IMR-90 (cell line): ENCODE data around the gene SEC24A. TPM values are rescaled to one million over a fixed set of nuclear protein-coding genes. Genes with fewer than 3 reads are reported as not detected.
"Not testable (repeated sequence)": the region's sequence is repeated elsewhere in the genome, so short reads cannot be mapped to it uniquely, and the experiment has no call there.

Source experiments
- ATAC-seq: fragments of 200-7000 bp; cut with Tn5 transposase; 2 replicates; pipeline ENCODE4 v1.9.1; 2020; ENCODE audit warnings: low read depth, mild to moderate bottlenecking, moderate library complexity
- BruUV-seq: library from RNA; stranded (reverse); fragments of 400-500 nt; replicated peaks from 2 replicates; lab custom pipeline; 2021; lab: Mats Ljungman, UMichigan
- CTCF ChIA-PET: fragments of 300-600 bp; formaldehyde crosslinking; extraction: SDS; loops from one replicate; lab custom pipeline; 2021; ENCODE audit warnings: antibody characterized with exemption; lab: Yijun Ruan, JAX
- POLR2A ChIA-PET: fragments of 300-600 bp; sonication (Branson Sonifier 250); formaldehyde crosslinking; loops from one replicate; lab custom pipeline; 2022; ENCODE audit warnings: antibody characterized with exemption; ENCODE audit not compliant: unreplicated experiment; lab: Charles Lee
- DNase-seq: peaks from one replicate; pipeline ENCODE4 v3.0.0; 2013
- H2AFZ ChIP-seq: replicated peaks from 2 replicates; pipeline ENCODE3; 2013; ENCODE audit warnings: low read length, mild to moderate bottlenecking; ENCODE audit not compliant: poor library complexity
- H2AK5ac ChIP-seq: 2 replicates; pipeline ENCODE4 v1.6.1; 2013; ENCODE audit warnings: low read depth, low read length, inconsistent platforms
- H2AK9ac ChIP-seq: replicated peaks from 2 replicates; pipeline ENCODE3; 2013; ENCODE audit warnings: mild to moderate bottlenecking, low read depth, low read length, moderate library complexity; ENCODE audit not compliant: poor library complexity
- H2BK120ac ChIP-seq: 2 replicates; pipeline ENCODE4 v1.6.1; 2013; ENCODE audit warnings: low read depth, low read length, inconsistent platforms
- H2BK15ac ChIP-seq: 3 replicates; pipeline ENCODE4 v1.6.1; 2013; ENCODE audit warnings: low read depth, low read length, inconsistent platforms
- H2BK20ac ChIP-seq: 2 replicates; pipeline ENCODE4 v1.6.1; 2013; ENCODE audit warnings: low read depth, mild to moderate bottlenecking, inconsistent platforms, low read length, moderate library complexity
- H2BK5ac ChIP-seq: 2 replicates; pipeline ENCODE4 v1.6.1; 2013; ENCODE audit warnings: mild to moderate bottlenecking, low read depth, low read length, inconsistent platforms; ENCODE audit not compliant: poor library complexity, severe bottlenecking
- H3K14ac ChIP-seq: replicated peaks from 2 replicates; pipeline ENCODE4 v1.6.1; 2013; ENCODE audit warnings: low read depth, low read length, inconsistent platforms
- H3K18ac ChIP-seq: 2 replicates; pipeline ENCODE4 v1.6.1; 2013; ENCODE audit warnings: low read depth, low read length, control low read depth
- H3K23ac ChIP-seq: 2 replicates; pipeline ENCODE4 v1.6.1; 2013; ENCODE audit warnings: low read depth, low read length, inconsistent platforms
- H3K27ac ChIP-seq: 2 replicates; pipeline ENCODE4 v1.5.1; 2013; ENCODE audit warnings: mild to moderate bottlenecking, control low read depth, low read length; ENCODE audit not compliant: insufficient read depth
- H3K27me3 ChIP-seq: 2 replicates; pipeline ENCODE4 v1.6.1; 2013; ENCODE audit warnings: low read length; ENCODE audit not compliant: control insufficient read depth, insufficient read depth
- H3K36me3 ChIP-seq: 2 replicates; pipeline ENCODE4 v1.6.1; 2013; ENCODE audit warnings: low read length, mixed read lengths; ENCODE audit not compliant: control insufficient read depth, insufficient read depth
- H3K4ac ChIP-seq: 2 replicates; pipeline ENCODE4 v1.6.1; 2013; ENCODE audit warnings: low read depth, low read length, inconsistent platforms
- H3K4me1 ChIP-seq: 2 replicates; pipeline ENCODE4 v1.6.1; 2013; ENCODE audit warnings: low read length, mixed read lengths; ENCODE audit not compliant: control insufficient read depth, insufficient read depth
- H3K4me2 ChIP-seq: 2 replicates; pipeline ENCODE4 v1.6.1; 2013; ENCODE audit warnings: low read depth, mild to moderate bottlenecking, control low read depth, low read length, moderate library complexity
- H3K4me3 ChIP-seq: 2 replicates; pipeline ENCODE4 v1.5.1; 2013; ENCODE audit warnings: low read depth, mild to moderate bottlenecking, control low read depth, low read length, moderate library complexity; ENCODE audit not compliant: insufficient read depth
- H3K56ac ChIP-seq: 2 replicates; pipeline ENCODE4 v1.6.1; 2013; ENCODE audit warnings: low read length, inconsistent platforms; ENCODE audit not compliant: insufficient read depth; ENCODE audit errors: extremely low read depth
- H3K79me1 ChIP-seq, 2 experiments: 2 replicates each; pipeline ENCODE4 v1.6.1; 2013; ENCODE audit warnings: low read length in 2 of 2, inconsistent platforms in 1 of 2, low read depth in 1 of 2
- H3K9ac ChIP-seq: 2 replicates; pipeline ENCODE4 v1.6.1; 2013; ENCODE audit warnings: low read depth, low read length, control low read depth
- H3K9me1 ChIP-seq: 2 replicates; pipeline ENCODE4 v1.6.1; 2013; ENCODE audit warnings: low read length, inconsistent platforms; ENCODE audit not compliant: insufficient read depth
- H3K9me3 ChIP-seq: 2 replicates; pipeline ENCODE4 v1.6.1; 2013; ENCODE audit warnings: low read length; ENCODE audit not compliant: control insufficient read depth, insufficient read depth
- H4K20me1 ChIP-seq: 2 replicates; pipeline ENCODE4 v1.6.1; 2013; ENCODE audit warnings: low read length, inconsistent platforms; ENCODE audit not compliant: insufficient read depth
- H4K5ac ChIP-seq: 2 replicates; pipeline ENCODE4 v1.6.1; 2013; ENCODE audit warnings: mild to moderate bottlenecking, low read depth, low read length, control low read depth
- H4K8ac ChIP-seq, 2 experiments: 2 replicates each; pipeline ENCODE4 v1.6.1; 2013; ENCODE audit warnings: low read depth in 2 of 2, low read length in 2 of 2, control low read depth in 1 of 2, inconsistent platforms in 1 of 2
- H4K91ac ChIP-seq: 2 replicates; pipeline ENCODE4 v1.6.1; 2013; ENCODE audit warnings: low read depth, low read length, inconsistent platforms; ENCODE audit not compliant: insufficient read depth
- WGBS, 2 experiments: methylation state at CpG; one replicate each; pipeline versions ENCODE4 v1.1.5 to v1.1.7; 2013; ENCODE audit warnings: missing lambda C conversion rate in 2 of 2; ENCODE audit not compliant: insufficient read length in 1 of 2; ENCODE audit errors: extremely low coverage in 2 of 2; 5-methylcytosine and 5-hydroxymethylcytosine counted together
- dilution Hi-C: fragments of 300-500 bp; cut with HindIII; formaldehyde crosslinking; loops from one replicate; pipeline ENCODE4 v1.14.3; 2018; ENCODE audit warnings: low sequenced_read_pairs; ENCODE audit not compliant: unreplicated experiment
- in situ Hi-C: fragments of 300-500 bp; cut with MboI; formaldehyde crosslinking; loops from 3 replicates; pipeline ENCODE4 v1.14.3; 2019; ENCODE audit warnings: low sequenced_read_pairs, inconsistent platforms, mixed read lengths
- intact Hi-C: fragments of 100-400 bp; cut with micrococcal nuclease; formaldehyde crosslinking; loops from 2 replicates; pipeline ENCODE4 v1.10.0; 2022
- polyA plus RNA-seq, 3 experiments: library from polyadenylated mRNA; depleted of rRNA; stranded (reverse); fragments of >200 nt; gene quantifications; 2 replicates each; pipeline ENCODE4 v1.2.3, GENCODE V29; 2012; ENCODE audit warnings: low replicate concordance in 1 of 3
- total RNA-seq: library from RNA; depleted of rRNA; stranded (reverse); fragments of >200 nt; gene quantifications from 2 replicates; pipeline ENCODE4 v1.2.3, GENCODE V29; 2012

The SEC24A gene
- total and polyA plus RNA-seq, 2 of the 4 experiments (the other 2 are of a cell fraction) = 23.9 to 28.1 TPM

DNA sequence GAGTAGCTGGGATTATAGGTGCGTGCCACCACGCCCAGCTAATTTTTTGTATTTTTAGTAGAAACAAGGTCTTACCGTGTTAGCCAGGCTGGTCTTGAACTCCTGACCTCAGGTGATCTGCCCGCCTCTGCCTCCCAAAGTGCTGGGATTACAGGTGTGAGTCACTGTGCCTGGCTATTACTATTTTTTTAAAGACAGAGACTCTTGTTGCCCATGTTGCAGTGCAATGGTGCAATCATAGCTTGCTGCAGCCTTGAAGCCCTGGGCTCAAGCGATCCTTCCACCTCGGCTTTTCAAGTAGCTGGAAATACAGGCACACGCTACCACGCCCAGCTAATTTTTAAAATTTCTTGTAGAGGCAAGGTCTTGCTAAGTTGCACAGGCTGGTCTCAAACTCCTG is 41.6 kb downstream of the SEC24A start:
- CTCF ChIA-PET, H2AK5ac ChIP-seq, BruUV-seq, dilution Hi-C loops, ATAC-seq, H2BK5ac ChIP-seq, H3K27me3 ChIP-seq, H2BK15ac ChIP-seq, intact Hi-C loops, H3K23ac ChIP-seq, H3K9ac ChIP-seq, H3K4me1 ChIP-seq, H3K27ac ChIP-seq, H3K14ac ChIP-seq, H3K4me3 ChIP-seq, H3K56ac ChIP-seq, H4K91ac ChIP-seq, H4K5ac ChIP-seq, H4K20me1 ChIP-seq, H3K9me3 ChIP-seq, H2BK120ac ChIP-seq, H2AFZ ChIP-seq, H2BK20ac ChIP-seq, POLR2A ChIA-PET, H3K4ac ChIP-seq, H4K8ac ChIP-seq, in situ Hi-C loops, H2AK9ac ChIP-seq, DNase-seq, H3K9me1 ChIP-seq, H3K4me2 ChIP-seq, H3K18ac ChIP-seq: not testable (repeated sequence)
- 97% methylated on average over 5 of the region's 8 CpGs; no CpG with 5 or more reads in 1 of the 2 experiments for WGBS, 2 experiments
- Histone ChIP-seq H3K79me1 (peaks cover 4 to 19% of the 10 kb centered on the region in 2 experiments; a peak in 3 of 4 replicates), H3K36me3 (peaks cover 56% of the 10 kb centered on the region)
